GM21526 (cell line): Measurements from ENCODE around the gene SH2D1B.

ENCODE experiments used
- ATAC-seq: cut with Tn5 transposase; IDR thresholded peaks from one replicate; pipeline ENCODE4 v1.9.1; 2021; ENCODE audit warnings: moderate library complexity; ENCODE audit not compliant: unreplicated experiment, low FRiP score

SH2D1B gene

DNA sequence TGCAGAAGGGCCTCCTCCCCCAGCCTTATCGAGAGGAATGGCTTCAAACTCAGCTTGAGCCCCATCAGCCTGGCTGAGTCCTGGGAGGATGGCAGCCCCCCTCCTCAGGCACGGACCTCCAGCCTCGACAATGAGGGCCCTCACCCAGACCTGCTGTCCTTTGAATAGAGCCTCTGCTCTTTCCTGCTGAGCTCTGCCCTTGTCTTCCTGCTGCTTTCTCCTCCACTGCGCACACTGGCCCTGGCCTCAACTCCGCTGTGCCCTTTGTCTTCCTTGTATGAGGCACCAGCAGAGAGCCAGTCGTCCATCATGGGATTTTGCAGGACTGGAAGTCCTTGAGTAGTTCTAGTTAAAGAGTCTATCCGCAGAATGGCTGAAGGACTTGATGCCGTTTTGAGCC lies 28.4 kb downstream of the SH2D1B start:
- no peak for ATAC-seq

DNA sequence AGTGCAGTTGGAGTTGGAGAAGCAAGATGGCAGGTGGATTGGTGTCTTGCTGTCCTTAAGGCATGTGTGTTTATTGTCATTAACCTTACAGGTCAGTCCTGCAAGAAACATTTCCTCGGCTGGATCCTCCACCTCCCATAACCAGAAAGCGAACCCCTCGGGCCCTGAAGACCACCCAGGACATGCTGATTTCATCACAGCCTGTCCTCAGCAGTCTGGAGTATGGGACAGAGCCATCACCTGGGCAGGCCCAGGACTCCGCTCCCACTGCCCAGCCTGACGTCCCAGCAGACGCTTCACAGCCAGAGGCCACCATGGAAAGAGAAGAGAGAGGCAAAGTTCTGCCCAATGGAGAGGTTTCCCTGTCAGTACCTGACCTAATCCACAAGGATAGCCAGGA lies 28.8 kb downstream of the SH2D1B start:
- no peak for ATAC-seq

DNA sequence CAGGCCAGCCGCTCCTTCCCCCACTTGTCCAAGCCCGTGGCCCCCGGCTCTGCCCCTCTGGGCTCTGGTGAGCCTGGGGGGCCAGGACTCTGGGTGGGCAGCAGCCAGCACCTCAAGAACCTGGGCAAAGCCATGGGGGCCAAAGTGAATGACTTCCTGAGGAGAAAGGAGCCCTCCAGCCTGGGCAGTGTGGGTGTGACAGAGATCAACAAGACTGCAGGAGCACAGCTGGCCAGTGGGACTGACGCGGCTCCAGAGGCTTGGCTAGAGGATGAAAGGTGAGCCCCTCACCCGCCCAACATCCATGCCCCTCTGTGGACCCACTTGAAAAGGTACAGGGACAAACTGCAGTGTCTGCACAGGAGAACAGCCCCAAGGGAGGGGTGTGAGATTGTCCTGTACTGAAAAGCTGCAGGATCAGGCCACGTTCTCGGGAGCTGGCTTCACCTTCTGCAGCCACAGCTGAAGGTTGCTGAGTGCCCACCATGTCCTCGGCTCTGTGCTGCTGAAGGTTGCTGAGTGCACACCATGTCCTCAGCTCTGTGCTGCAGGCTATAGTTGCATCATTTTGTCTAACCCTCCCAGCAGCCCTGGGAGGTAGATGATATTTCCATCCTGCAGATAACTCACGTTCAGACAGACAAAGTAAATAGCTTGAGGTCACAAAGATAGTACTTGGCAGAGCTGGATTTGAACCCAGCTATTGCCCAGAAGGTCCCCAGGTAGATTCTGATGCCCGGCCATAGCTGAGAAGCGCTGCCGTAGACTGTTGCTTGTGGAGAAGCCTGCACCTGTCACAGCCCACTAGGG lies 29.8 kb downstream of the SH2D1B start:
- no peak for ATAC-seq

DNA sequence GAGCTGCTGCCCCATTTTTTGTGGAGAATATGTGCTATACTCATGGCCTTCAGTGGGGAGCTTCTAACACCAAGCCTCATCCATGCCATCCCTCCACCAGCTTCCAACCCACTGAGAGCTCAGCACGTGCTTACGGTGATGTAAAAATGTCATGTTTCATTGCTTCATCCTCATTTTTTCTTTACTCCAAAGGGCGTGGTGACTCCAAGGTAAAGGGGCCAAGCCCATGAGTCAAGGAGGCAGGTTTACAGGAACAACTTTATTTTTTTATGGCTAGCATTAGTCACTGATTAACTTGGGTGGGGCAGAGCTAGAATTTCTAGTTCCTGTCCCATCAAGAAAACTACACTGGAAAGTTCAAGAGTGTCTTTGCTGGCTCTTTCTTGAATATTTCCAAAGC lies 30.6 kb downstream of the SH2D1B start, which contains the start of gene C1orf226:
Gene C1orf226, plus strand, starts transcription at position 346 of the 400 bp plus-strand sequence. CDS start 174 bp downstream, outside the sequence.
- ATAC-seq, result no peak

DNA sequence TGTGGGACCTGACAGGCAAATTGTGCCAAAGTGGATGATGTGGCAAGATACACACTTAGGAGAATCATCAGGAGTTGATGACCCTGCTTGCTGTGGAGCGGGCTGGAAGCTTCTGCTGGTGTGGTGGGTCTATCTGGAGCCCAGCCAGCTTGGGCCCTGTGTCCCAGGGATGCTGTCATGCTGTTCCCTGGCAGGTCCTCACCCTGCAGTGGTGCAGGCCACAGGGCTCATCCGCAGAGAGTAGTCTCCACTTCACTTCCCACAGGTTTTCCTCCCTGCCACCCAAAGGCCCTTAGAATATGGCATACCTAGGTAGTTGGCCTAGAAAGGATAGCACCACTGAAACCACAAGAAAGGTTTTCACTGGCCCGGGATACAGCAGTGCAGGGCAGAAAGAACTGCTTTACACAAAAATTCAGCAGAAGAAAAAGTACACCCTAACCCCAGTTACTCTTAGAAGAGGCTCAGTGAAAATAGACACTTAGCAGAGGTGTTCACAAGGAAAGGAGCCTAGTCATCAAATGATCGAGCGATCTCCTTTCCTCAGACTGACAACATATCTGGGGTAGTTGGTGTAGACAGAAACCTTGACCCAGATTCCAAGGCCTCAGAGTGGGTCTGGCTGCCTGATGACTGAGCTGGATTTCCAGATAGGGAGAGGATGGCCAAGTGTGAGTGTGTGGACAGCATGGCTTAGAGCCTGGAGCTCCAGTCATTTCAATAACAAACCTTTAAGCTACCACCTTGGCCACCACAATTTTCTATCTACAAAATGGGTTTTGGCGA lies 31.7 kb downstream of the SH2D1B start:
- no peak for ATAC-seq

DNA sequence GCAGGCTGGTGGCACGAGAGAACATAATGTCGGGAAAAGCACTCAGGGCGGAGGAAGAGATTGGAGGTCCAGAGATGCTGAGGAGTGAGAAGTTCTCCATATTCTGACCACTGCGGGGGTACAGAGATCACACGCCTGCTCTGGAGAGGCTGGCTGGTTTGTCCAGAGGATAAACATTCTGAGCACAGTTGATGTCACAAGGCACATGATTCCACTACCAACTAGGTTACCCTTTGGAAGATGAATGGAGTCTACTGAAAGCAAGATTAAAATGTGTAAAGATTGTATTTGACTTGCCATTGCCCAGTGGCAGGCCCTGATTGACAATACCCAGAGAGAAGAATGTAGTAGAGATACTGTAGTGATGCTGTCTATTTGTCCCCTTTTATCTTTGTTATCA lies 35.2 kb downstream of the SH2D1B start, which contains the start of gene SPATA46:
Gene SPATA46, minus strand, starts transcription at position 164 of the 400 bp plus-strand sequence. Its CDS starts 64 bp downstream, at position 100.
- ATAC-seq, result no peak

DNA sequence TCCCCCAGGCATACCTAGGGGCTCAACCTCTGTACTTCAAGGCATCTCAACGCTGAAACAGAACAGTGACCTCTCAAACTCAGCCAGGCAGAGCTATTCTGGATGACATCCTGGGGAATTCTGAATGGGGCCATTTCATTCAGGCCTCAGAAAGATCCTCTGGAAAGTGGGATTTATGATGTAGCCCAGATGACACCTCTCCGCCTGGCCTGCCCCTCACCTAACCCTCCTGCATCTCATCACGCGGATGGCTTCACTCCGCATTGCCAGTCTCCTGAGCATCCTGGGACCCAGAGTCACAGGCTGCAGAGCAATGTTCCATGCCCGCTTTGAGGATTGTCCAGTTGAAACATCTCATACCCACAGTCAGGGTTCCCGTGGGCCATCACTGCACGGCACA lies 36.5 kb downstream of the SH2D1B start:
- ATAC-seq, result no peak

DNA sequence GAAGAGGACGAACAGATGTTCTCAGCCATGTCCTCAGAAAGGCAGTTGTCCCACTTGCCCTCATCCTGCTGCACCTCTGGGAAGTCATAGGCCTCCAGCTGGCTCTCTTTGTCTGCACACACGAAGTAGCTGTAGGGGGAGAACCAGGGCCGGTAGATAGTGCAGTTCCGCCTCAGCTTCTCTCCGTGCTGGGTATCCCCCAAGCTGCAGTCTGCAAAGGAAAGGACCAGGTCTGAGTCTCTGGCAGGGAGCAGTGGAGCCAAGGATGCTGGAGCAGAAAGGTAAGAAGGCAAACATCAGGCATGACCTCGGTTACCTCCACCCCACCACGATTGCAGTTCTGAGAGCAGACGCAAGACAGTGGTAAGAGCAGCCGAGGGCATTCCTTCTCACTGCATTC lies 37.5 kb downstream of the SH2D1B start:
- ATAC-seq, result no peak

DNA sequence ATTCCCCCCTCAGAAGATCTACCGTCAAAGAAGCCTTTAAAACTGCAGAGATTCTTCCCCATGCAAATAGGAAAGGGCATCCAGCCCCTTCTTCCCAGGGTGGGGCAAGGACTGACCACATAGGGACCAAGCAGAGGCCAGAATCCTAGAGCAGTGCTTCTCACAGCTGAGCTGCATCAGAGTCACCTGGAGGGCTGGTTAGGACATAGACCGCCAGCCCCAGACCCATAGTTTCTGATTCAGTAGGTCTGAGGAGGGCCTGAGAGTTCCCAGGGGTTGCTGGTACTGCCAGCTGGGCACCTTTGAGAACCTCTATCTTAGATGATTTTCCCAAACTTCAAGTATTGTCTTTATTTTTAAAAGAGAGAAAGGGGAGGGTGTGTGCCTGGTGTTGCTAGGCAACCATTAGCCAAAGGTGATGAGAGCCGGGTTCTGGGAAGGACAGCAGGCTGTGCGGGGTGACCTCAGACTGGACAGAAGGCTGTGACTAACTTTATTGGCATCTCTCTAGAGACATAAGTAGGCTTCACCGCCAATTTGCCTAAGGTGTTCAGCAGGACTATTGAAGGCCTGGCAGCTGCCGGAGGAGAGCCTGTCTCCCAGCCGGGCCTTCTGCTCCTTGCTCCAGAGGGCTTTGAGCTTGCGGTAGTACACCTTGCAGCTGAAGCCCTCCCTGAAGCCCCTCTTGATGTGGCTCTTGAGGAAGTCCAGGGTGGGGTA lies 38.2 kb downstream of the SH2D1B start:
- ATAC-seq, result no peak

DNA sequence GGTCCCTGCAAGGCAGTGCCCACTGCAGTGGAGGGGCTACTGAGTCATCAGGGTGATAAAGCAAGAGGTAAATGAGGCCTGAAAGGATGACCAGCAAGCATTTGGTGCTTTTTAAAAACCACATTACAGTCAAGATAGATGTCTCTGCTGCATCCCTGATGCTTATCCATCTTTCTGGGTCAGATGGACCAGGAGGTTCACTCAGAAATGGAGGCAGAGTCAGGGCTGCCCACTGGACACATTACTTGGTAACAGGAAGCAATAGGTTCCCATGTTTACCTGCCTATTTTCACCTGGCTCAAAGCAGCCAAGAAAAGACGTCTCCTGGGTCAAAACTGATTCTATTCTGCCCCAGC lies 38.9 kb downstream of the SH2D1B start:
- no peak for ATAC-seq

DNA sequence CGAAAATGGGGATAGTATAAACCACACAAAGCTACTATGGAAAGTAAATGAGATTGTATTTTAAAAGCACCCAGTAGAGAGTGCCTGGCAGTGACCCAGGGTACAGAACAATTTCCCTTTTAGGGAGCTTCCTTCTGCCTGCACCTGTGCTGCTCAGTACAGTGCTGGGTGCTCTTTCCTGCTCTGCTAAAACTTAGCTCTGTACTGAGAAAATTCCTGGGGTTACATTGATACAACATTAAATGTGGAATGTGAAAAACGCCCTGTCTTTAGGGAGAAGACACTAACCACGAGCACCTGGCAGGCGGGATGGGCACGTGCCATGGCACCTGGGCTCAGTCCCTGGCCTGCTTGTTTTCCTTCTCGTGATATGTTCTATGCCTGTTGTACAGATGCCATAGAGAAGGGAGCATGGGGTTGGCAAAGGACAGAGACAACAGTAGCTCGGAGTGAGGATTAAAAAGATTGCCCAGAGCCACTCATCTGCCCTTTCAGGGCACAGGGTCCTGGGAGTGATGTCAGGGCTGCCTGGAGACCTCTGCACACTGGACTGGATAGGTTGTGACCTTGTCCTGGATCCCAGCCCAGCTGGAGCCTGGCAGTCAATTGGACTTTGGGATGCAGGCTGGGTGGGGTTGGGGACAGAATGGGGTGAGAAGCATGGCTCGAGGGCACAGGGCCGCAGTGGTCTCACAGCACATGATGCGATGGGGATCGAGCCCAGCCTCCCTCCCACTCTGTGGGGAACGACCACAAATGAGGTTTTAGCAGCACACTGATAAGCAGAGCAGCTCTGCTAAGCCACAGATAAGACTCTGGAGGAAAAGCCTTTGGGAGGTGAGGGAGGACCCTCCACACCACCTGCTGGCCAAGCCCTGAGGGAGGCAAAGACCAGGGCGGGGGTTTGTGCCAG lies 39.5 kb downstream of the SH2D1B start:
- ATAC-seq, result no peak

DNA sequence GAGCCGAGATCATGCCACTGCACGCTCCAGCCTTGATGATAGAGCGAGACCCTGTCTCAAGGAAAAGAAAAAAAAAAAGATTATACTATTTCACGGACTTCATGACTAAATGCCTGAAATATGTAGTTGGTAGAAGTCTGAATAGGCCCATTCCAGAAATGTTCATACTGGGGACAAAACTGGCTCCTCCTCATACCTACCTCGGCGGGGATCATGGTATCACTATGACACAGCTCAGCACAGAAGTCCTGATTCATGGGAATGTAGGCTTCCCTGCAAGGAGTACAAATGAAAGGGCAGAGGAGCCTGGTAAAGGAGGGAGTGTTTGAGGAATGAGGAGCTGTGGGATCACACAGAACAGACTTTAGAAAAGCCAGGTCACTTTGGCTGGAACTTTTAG lies 40.3 kb downstream of the SH2D1B start:
- ATAC-seq, result no peak

DNA sequence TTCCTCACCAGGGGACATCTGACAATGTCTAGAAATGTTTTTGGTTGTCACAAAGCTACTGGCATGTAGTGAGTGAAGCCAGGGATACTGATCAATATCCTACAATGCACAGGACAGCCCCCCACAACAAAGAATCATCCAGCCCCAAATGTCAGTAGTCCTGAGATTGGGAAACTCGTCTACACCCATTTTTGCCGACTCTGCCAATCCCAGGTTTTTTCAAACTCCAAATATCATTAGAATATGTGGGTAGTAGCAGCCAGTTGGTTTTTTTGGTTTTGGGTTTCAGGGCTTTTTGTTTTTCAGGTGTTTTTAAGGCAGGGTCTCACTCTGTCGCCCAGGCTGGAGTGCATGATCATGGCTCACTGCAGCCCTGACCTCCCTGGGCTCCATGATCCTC lies 41.2 kb downstream of the SH2D1B start:
- ATAC-seq, result no peak

DNA sequence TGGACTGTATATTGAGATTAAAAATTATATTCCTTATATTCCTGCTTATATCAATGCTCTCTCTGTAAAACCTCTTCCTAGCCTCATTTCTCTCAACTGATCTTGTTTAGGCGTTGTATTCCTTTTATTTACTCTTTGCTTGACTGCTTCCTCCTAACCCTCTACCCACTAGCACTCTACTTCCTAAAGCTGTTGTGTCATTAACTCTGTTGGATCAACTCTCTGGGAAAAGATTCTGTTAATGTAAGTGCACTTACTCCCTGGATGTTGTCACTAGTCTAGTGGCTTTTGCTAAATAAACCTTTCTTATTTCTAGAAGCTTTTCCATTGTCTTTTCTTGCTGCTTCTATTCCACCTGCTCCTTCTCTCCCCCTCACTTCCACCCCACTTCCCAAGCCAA lies 41.8 kb downstream of the SH2D1B start:
- no peak for ATAC-seq

DNA sequence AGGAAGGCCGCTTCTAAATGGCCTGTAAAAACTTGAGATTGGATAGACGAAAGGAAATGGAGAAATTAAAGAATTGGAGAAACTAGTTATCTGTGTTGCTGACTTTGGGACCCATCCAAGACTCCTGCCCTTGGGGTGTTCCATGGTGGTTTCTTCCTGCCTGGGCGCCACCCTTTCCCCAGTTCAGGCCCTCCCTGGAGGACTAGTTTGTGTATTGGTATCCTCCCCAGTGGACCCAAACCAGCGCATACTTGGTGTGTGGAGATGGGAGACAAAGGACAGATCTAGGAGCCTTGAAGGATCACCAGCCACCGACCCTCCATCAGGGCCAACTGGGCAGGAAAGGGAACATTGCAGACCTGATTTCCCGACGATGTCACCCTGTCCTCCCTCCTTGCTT lies 42.4 kb downstream of the SH2D1B start:
- no peak for ATAC-seq

DNA sequence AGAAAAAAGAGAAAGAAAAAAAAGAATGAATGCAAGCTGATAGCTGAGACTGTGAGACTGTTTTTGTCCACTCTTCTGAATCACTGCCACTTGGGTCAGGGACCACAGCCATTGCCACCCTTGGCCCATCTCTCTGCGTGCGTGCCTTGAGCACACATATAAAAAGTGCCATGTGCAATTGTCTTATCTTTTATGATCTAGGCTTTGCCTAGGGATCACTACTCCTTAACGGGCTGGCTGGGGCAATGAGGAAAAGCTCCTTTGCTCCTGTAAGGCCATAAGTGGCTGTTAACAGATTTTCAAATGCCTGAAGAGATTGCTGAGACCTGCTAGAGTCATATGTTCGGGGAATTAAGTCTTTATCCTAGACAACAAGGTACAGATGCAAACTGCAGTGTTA lies 43.5 kb downstream of the SH2D1B start:
- no peak for ATAC-seq

DNA sequence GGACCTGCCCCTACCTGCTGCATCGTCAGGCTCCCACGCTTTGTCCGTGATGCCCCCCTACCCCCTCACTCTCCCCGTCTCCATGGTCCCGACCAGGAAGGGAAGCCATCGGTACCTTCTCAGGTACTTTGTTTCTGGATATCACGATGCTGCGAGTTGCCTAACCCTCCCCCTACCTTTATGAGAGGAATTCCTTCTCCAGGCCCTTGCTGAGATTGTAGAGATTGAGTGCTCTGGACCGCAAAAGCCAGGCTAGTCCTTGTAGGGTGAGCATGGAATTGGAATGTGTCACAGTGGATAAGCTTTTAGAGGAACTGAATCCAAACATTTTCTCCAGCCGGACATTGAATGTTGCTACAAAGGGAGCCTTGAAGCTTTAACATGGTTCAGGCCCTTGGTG lies 44.2 kb downstream of the SH2D1B start:
- no peak for ATAC-seq

DNA sequence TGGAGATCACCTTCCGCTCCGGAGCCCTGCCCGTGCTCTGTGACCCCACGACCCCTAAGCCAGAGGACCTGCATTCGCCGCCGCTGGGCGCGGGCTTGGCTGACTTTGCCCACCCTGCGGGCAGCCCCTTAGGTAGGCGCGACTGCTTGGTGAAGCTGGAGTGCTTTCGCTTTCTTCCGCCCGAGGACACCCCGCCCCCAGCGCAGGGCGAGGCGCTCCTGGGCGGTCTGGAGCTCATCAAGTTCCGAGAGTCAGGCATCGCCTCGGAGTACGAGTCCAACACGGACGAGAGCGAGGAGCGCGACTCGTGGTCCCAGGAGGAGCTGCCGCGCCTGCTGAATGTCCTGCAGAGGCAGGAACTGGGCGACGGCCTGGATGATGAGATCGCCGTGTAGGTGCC lies 44.9 kb downstream of the SH2D1B start:
- ATAC-seq, result no peak

DNA sequence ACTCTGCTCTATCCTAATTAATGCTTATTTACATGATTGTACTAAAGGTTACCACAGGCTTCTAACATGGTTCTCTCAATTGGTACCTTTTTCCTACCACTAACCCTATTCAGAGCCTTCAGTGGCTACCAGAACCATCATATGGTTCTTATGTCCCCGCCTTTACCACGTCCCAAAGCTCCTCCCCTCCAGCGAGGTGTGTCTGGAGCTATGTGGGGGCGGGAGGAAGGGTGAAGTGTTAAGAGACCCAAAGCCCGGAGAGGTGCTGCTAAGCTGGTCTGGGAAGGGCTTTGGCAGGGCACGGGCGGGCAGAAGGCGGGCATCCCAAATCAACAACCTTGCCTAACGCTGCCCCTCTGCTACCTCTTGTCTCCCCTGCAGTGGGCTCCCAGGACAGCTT lies 45.3 kb downstream of the SH2D1B start:
- ATAC-seq, result no peak

DNA sequence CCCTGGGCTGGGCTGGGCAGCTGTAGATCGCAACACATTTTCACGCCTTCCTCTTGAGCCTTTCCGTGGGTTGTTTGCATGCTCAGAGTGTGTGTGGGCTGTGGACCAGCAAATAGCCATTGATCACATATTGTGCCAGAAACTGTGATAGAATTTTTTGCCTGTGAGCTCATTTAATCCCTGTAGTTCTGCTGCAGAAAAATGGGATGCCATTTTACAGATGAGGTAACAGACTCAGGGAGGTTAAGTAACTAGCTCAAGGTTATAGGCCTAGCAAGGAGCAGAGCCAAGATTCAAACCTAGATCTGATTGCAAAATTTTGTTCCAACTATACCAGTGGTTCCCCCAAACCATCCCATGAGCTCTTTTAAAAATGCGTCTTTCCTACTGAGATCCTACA lies 45.8 kb downstream of the SH2D1B start:
- no peak for ATAC-seq
